GM19035 (cell line): ENCODE data around the gene SLC30A1.

Source experiments
- ATAC-seq: cut with Tn5 transposase; IDR thresholded peaks from one replicate; pipeline ENCODE4 v1.9.1; 2021; ENCODE audit not compliant: unreplicated experiment

Gene SLC30A1

GRCh38 chr1:211527006-211527405 lies 52.0 kb downstream of the SLC30A1 start:
- peak; percentile 73 for ATAC-seq

- ATAC-seq: no peak
Measured at GRCh38 chr1:211526101-211526500, 52.9 kb downstream of the SLC30A1 start.

GRCh38 chr1:211525101-211525676 lies 53.8 kb downstream of the SLC30A1 start:
- ATAC-seq: no peak

DNA sequence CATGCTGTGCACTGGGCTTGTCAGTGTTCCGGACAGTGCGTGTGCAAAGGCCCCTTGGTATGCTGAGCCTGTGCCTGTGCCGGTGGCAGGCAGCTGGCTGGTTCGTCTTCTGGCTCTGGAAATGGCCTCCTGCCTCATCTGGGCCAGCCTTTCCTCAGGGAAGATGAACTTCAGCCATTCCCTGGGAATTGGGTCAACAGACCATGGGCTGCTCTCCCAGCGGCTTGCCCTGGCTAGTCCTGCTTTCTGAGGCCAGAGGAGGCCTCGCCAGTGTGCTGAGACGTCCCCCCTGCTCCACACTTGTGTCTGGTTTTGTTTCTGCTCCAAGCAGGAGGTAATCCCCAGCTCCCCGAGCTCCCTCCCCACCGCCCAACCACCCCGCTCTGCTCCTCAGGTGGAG lies 54.4 kb downstream of the SLC30A1 start:
- no peak for ATAC-seq

- no peak for ATAC-seq
Measured at GRCh38 chr1:211522804-211523203, 56.2 kb downstream of the SLC30A1 start.
